22Rv1 (cell line): ENCODE results near the gene MSI2.
A peak's percentile ranks its signal among the peaks of the same experiment; 100 is the strongest.

Experiments used
- H3K27ac ChIP-seq: fragments of 450-650 bp; 2 replicates; pipeline ENCODE4 v1.5.1; 2017
- CTCF ChIP-seq: fragments of 450-650 bp; IDR thresholded peaks from 2 replicates; pipeline ENCODE4 v1.5.1; 2017; ENCODE audit warnings: mild to moderate bottlenecking
- ZFX ChIP-seq: fragments of 450-650 bp; IDR thresholded peaks from 2 replicates; pipeline ENCODE4 v1.6.1; 2017; ENCODE audit warnings: antibody characterized with exemption, borderline replicate concordance

The MSI2 gene

GRCh38 chr17:57614742-57615141 lies 358.4 kb downstream of the MSI2 start:
- H3K27ac ChIP-seq: peak overlapping the region; percentile 59
- TF ChIP-seq ZFX (no peak), CTCF (no peak)

DNA sequence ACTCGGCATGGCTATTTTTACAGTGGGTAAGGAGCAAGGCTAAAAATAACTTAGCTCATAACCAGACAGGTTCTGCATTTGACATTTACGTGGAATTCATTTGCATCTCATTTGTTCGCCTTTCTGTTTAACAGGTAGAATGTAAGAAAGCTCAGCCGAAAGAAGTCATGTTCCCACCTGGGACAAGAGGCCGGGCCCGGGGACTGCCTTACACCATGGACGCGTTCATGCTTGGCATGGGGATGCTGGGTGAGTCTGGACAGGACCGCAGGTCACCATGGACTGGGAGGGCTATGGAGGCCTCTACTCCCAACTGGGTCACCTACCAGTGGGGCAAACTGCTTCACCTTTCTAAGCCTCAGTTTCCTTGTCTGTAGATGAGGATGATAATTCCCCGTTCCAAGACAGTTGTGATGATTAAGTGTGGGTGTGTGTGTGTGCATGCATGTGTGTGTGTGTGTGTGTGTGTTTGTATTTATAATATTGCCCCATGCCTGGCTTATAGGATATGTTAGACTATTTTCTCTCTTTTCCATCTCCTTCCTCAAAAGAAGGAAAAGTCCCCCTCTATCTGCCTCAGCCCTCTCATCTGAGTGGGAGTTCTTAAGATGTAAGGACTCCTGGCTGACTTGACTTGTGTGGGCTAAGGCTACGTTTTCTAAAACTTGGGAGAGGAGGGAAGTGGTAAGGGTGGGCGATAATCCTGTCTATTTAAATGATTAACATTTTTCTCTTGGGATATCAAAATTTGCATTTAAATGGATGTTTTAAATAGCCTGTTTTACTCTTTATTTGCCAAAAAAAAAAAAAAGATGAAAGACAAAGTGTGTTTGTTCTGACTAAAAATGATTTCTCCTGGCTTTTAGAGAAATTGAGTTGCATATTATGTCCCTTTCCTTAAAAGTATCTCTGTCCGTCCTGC lies 359.8 kb downstream of the MSI2 start:
- TF ChIP-seq ZFX: no peak
- TF ChIP-seq CTCF: no peak
- H3K27ac ChIP-seq: peak overlapping the region; percentile 59

DNA sequence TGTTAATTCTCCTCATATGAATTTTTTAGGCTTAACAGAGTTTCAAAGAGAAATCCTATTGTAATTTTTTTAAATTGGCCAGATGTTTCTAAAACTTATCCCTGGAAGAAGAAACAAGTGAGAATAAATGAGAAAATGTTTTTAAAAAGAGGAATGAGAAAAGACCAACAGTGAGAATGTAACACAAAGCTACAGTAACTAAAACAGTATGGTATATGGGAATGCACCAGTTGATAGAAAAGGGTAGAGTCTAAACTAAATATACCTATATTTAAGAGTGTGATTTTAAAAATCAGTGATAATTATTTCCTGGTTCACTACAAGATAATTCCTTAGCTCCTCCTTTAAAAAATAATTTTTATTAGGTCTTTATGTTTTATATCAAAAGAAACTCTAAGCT lies 360.9 kb downstream of the MSI2 start:
- H3K27ac ChIP-seq: no peak overlapping the region
- TF ChIP-seq ZFX: no peak
- no peak for TF ChIP-seq CTCF

DNA sequence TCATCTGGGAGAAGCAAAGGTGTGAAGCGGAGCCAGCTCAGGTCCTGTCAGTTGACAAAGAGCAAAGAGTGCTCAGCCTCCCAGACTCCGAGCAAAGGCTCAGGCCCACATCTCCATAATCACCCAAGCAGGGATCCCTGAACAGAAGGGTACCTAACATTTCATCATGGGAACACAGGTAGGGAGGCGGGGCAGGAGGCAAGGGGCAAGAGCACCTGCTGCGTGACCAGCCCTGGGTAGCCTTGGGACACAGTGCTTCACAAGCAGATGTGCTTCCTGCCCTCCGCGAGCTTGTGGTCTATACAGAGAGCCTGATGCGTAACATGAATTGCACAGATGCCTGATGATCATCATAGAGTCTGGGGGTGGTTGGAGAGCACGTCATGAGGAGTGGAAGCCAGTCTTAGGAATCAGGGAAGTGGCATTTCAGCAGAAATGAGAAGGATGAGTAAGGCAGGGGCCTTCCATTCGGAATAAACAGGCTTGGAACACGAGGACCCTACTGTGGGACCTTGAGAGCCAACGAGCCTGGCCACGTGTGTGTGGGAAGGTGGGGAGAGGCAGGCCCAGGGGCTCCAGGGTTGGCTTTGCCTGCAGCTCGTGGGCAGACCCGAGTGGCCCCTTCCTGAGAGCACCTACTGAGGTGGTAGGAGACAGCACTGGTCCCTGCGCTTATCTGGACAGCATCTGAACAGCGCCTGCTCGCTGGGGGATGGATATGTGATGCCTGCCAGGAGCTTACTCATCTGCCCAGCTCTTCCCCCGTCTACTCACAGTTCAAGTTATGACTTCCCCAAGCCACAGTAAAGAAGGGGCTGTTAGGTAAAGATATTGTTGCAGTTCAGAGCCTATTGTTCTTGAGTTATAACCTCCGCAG lies 363.0 kb downstream of the MSI2 start:
- TF ChIP-seq ZFX (no peak), CTCF (no peak)
- no peak overlapping the region for H3K27ac ChIP-seq

DNA sequence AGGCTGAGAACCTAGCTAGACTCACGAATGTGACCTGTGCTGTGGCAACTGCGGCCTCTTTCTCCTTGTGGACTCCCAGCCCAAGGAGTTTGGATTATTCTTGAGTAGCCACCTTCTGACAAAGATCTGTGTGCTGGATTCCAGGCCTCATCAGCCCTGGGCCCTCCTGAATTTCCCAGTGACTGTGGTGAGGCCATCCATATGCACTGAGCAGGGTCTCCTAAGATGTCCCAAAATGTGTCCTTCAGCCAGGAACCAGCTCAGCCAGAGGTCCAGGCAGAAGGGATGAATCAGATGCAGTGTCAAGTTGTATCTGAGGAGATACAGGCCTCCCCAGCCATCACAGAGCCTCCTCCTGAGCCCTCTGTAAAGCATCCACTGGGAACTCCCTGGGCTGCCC lies 364.3 kb downstream of the MSI2 start:
- TF ChIP-seq CTCF (no peak), ZFX (no peak)

GRCh38 chr17:57621791-57622190 lies 365.5 kb downstream of the MSI2 start:
- peak overlapping the region; percentile 76 for H3K27ac ChIP-seq

More for the DNA sequence above, 364.3 kb downstream of the MSI2 start:
- no peak overlapping the region for H3K27ac ChIP-seq

DNA sequence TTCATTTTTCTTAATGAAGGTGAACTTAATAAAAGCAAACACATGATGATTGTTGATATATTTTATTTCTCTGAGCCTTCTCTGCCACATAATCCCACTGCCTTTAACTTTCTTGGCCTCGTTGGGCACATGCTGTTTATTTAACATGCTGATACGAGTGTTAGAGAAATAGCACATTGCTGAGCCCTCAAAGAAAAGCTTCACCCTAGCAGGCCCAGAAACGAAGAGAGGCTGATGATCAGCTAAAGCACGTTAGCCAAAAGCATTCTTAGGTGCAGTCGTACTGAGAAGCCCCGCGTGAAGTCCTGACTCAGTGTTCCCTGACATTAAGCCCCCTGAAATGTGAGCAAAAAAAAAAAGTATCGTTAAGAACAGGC lies 366.0 kb downstream of the MSI2 start:
- peak overlapping the region; percentile 76 for H3K27ac ChIP-seq
- no peak for TF ChIP-seq ZFX
- TF ChIP-seq CTCF: no peak
